ENCODE measurements around the gene XCR1. TPM values are rescaled to one million over a fixed set of nuclear protein-coding genes. Genes with fewer than 3 reads are reported as not detected.

Gene XCR1
- total and polyA plus RNA-seq, 2 of the 8 experiments (the other 6 are each of a cell fraction or from before 2014, with no cell fraction given) = 0.53 TPM; not detected in 1

DNA sequence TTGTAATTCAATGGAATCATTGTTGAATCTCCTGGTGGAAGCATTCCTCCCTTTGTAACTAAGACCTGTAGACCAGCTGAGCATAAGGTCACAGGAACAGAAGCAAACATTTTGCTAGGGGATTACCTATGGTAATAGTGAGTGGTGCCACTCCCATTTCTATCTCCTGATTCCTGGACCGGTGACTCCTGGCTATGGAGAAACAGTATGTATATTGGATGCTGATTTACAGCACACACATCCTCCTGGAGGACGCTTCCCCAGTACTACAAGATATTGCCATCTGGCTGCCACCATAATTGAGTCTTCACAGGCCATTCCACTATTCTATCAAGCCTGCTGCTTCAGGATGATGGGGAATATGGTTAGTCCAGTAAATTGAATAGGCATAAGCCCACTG is 33.3 kb upstream of the XCR1 start (continued):
- TF ChIP-seq, protein P1, sequence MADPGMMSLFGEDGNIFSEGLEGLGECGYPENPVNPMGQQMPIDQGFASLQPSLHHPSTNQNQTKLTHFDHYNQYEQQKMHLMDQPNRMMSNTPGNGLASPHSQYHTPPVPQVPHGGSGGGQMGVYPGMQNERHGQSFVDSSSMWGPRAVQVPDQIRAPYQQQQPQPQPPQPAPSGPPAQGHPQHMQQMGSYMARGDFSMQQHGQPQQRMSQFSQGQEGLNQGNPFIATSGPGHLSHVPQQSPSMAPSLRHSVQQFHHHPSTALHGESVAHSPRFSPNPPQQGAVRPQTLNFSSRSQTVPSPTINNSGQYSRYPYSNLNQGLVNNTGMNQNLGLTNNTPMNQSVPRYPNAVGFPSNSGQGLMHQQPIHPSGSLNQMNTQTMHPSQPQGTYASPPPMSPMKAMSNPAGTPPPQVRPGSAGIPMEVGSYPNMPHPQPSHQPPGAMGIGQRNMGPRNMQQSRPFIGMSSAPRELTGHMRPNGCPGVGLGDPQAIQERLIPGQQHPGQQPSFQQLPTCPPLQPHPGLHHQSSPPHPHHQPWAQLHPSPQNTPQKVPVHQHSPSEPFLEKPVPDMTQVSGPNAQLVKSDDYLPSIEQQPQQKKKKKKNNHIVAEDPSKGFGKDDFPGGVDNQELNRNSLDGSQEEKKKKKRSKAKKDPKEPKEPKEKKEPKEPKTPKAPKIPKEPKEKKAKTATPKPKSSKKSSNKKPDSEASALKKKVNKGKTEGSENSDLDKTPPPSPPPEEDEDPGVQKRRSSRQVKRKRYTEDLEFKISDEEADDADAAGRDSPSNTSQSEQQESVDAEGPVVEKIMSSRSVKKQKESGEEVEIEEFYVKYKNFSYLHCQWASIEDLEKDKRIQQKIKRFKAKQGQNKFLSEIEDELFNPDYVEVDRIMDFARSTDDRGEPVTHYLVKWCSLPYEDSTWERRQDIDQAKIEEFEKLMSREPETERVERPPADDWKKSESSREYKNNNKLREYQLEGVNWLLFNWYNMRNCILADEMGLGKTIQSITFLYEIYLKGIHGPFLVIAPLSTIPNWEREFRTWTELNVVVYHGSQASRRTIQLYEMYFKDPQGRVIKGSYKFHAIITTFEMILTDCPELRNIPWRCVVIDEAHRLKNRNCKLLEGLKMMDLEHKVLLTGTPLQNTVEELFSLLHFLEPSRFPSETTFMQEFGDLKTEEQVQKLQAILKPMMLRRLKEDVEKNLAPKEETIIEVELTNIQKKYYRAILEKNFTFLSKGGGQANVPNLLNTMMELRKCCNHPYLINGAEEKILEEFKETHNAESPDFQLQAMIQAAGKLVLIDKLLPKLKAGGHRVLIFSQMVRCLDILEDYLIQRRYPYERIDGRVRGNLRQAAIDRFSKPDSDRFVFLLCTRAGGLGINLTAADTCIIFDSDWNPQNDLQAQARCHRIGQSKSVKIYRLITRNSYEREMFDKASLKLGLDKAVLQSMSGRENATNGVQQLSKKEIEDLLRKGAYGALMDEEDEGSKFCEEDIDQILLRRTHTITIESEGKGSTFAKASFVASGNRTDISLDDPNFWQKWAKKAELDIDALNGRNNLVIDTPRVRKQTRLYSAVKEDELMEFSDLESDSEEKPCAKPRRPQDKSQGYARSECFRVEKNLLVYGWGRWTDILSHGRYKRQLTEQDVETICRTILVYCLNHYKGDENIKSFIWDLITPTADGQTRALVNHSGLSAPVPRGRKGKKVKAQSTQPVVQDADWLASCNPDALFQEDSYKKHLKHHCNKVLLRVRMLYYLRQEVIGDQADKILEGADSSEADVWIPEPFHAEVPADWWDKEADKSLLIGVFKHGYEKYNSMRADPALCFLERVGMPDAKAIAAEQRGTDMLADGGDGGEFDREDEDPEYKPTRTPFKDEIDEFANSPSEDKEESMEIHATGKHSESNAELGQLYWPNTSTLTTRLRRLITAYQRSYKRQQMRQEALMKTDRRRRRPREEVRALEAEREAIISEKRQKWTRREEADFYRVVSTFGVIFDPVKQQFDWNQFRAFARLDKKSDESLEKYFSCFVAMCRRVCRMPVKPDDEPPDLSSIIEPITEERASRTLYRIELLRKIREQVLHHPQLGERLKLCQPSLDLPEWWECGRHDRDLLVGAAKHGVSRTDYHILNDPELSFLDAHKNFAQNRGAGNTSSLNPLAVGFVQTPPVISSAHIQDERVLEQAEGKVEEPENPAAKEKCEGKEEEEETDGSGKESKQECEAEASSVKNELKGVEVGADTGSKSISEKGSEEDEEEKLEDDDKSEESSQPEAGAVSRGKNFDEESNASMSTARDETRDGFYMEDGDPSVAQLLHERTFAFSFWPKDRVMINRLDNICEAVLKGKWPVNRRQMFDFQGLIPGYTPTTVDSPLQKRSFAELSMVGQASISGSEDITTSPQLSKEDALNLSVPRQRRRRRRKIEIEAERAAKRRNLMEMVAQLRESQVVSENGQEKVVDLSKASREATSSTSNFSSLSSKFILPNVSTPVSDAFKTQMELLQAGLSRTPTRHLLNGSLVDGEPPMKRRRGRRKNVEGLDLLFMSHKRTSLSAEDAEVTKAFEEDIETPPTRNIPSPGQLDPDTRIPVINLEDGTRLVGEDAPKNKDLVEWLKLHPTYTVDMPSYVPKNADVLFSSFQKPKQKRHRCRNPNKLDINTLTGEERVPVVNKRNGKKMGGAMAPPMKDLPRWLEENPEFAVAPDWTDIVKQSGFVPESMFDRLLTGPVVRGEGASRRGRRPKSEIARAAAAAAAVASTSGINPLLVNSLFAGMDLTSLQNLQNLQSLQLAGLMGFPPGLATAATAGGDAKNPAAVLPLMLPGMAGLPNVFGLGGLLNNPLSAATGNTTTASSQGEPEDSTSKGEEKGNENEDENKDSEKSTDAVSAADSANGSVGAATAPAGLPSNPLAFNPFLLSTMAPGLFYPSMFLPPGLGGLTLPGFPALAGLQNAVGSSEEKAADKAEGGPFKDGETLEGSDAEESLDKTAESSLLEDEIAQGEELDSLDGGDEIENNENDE (IDR thresholded peaks at IDR 0.05; ENCODE audit: insufficient replicate concordance, low read length) = no peak
- TF ChIP-seq, protein P2, sequence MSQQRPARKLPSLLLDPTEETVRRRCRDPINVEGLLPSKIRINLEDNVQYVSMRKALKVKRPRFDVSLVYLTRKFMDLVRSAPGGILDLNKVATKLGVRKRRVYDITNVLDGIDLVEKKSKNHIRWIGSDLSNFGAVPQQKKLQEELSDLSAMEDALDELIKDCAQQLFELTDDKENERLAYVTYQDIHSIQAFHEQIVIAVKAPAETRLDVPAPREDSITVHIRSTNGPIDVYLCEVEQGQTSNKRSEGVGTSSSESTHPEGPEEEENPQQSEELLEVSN (IDR thresholded peaks at IDR 0.05) = no peak
- TF ChIP-seq HDAC2 (IDR thresholded peaks at IDR 0.05; ENCODE audit: borderline replicate concordance in 1 of 2, low read depth in 2 of 2, low read length in 2 of 2) (no peak), CHD2 (IDR thresholded peaks at IDR 0.05; ENCODE audit: low read length) (no peak), KDM1A (IDR thresholded peaks at IDR 0.05; ENCODE audit: borderline replicate concordance, low read length) (no peak), TAF7 (optimal IDR thresholded peaks at IDR 0.05; ENCODE audit: borderline replicate concordance, low read depth, low read length) (no peak), KDM4A (IDR thresholded peaks at IDR 0.05; ENCODE audit: low read depth, low read length, severe bottlenecking) (no peak), CEBPB (IDR thresholded peaks at IDR 0.05; ENCODE audit: low read depth, low read length) (no peak), SRF (IDR thresholded peaks at IDR 0.05; ENCODE audit: low read depth, low read length) (no peak), SIX5 (IDR thresholded peaks at IDR 0.05; ENCODE audit: low read depth, low read length) (no peak), ASH2L (IDR thresholded peaks at IDR 0.05; ENCODE audit: low read length) (no peak), NRF1 (IDR thresholded peaks at IDR 0.05; ENCODE audit: low read depth, low read length) (no peak)

Measured in H1 (cell line).